ENCODE data around the gene PPIF.

GRCh38 chr10:79321951-79322350 lies 25.3 kb upstream of the PPIF start:
- TF ChIP-seq CTCF (IDR thresholded peaks at IDR 0.05): no peak
- no peak for TF ChIP-seq ZNF396 (CRISPR knock-in tag; IDR thresholded peaks at IDR 0.05; ENCODE audit: borderline replicate concordance)
- no peak for TF ChIP-seq TEAD4 (CRISPR knock-in tag; IDR thresholded peaks at IDR 0.05)
- no peak for TF ChIP-seq SMAD4 (CRISPR knock-in tag; IDR thresholded peaks at IDR 0.05)
- no peak for TF ChIP-seq PREB (CRISPR knock-in tag; IDR thresholded peaks at IDR 0.05; ENCODE audit: borderline replicate concordance)
- TF ChIP-seq NR1H2 (CRISPR knock-in tag; IDR thresholded peaks at IDR 0.05): no peak
- TF ChIP-seq AFF4 (CRISPR knock-in tag; IDR thresholded peaks at IDR 0.05; ENCODE audit: borderline replicate concordance): no peak
- TF ChIP-seq E2F4 (CRISPR knock-in tag; IDR thresholded peaks at IDR 0.05; ENCODE audit: borderline replicate concordance, low read depth): no peak
- TF ChIP-seq FOXP4 (CRISPR knock-in tag; IDR thresholded peaks at IDR 0.05): no peak
- no peak for TF ChIP-seq USF2 (CRISPR knock-in tag; IDR thresholded peaks at IDR 0.05)
- TF ChIP-seq HMGXB4 (CRISPR knock-in tag; IDR thresholded peaks at IDR 0.05): no peak
- TF ChIP-seq GABPB1 (CRISPR knock-in tag; IDR thresholded peaks at IDR 0.05): no peak
- TF ChIP-seq ARID4B (CRISPR knock-in tag; IDR thresholded peaks at IDR 0.05; ENCODE audit: borderline replicate concordance): no peak
- TF ChIP-seq ZBTB43 (CRISPR knock-in tag; IDR thresholded peaks at IDR 0.05): no peak

All from WTC11 (cell line).